Tibial artery (tissue), 4 donors: Measurements from ENCODE around the gene NKD1.

Source experiments
- DNase-seq, 2 donors: peaks; one replicate each; pipeline ENCODE4 v3.0.0-alpha.2; 2019
- H3K27ac ChIP-seq, 2 donors: fragments of 200-600 bp; sonication (generic) in 1 of 2; 1 replicate in 1 of 2; 2 replicates in 1 of 2; pipeline ENCODE4 v1.5.1; 2018 to 2019; ENCODE audit warnings: mild to moderate bottlenecking in 1 of 2
- H3K27me3 ChIP-seq, 2 donors: fragments of 200-600 bp; sonication (generic) in 1 of 2; one replicate each; pipeline versions ENCODE4 v1.5.1 to v1.6.0; 2016 to 2019
- H3K36me3 ChIP-seq, 3 donors: fragments of 200-600 bp; sonication (generic) in 2 of 3; one replicate each; pipeline ENCODE4 v1.5.1; 2016 to 2019; ENCODE audit warnings: mild to moderate bottlenecking in 2 of 3
- H3K4me1 ChIP-seq, 4 donors: fragments of 200-600 bp; sonication (generic) in 2 of 4; 1 replicate in 3 of 4; 2 replicates in 1 of 4; pipeline ENCODE4 v1.5.1; 2016 to 2019
- H3K4me3 ChIP-seq, 2 donors: fragments of 200-600 bp; sonication (generic) in 1 of 2; 1 replicate in 1 of 2; 2 replicates in 1 of 2; pipeline ENCODE4 v1.5.1; 2018 to 2019; ENCODE audit warnings: mild to moderate bottlenecking in 2 of 2
- H3K9me3 ChIP-seq, 3 donors: fragments of 200-600 bp; sonication (generic) in 1 of 3; one replicate each; pipeline ENCODE4 v1.5.1; 2016 to 2019
- CTCF ChIP-seq, 2 experiments: fragments of 200-600 bp in 1 of 2; fragments of 450-650 bp in 1 of 2; IDR thresholded peaks; one replicate each; pipeline ENCODE4 v1.5.1; 2017 to 2019; ENCODE audit warnings: antibody characterized with exemption in 2 of 2, mild to moderate bottlenecking in 1 of 2, moderate library complexity in 1 of 2
- intact Hi-C: fragments of 100-400 bp; cut with DNase I; formaldehyde crosslinking; loops from one replicate; pipeline ENCODE4 v1.15.0; 2023; ENCODE audit warnings: low total_unique reads

The NKD1 gene

DNA sequence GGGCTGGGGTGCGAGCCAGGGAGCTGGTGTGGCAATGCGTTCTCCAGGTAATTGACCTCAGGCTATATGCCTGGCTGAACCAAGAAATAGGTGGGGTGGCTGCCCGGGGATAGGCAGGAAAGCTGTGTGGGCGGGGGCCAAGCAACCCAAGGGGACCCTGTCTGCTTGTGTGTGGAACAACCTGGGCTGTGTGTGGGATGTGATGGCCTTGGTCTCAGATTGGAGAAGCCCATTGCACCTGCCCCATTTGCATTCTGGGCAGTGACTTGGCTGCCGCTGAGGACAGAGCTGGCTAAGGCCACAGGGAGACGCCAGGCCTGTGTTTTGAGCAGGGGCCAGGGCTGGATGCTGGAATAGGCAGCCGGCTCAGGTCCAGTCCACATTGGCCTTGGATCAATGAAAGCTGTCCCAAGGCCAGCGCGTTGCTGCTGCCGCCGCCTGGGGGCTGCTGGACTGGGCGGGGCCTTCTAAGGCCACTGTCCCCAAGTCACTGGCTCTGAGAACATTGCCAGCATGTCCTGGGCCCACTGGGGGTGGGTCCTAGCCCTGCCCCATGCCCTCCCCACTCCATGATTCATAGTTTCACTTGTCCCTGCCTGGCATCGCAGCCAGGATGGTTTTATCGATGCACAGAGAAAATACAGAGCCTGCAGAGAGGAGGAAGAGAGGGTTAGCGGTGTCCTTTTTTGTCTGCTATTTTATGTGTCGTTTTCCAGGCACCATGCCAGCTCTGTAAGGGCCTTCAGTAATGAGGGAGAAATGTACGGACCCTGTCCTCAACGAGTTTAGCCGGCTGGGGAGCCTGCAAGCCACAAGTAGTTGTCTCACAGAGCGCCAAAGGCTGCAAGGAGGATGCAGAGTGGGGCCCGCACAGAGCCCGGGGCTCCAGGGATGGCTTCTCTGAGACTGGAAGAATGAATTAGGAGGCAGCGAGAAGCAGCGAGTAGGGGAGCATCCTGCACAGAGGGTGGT, 43.9 kb downstream of the NKD1 start:
- DNase-seq, result peak; percentile 78 to 97
- H3K9me3 ChIP-seq, result no peaks in the 10 kb centered on the region
- peak overlapping the region; percentile 13 to 23 for H3K4me3 ChIP-seq
- H3K4me1 ChIP-seq, result peaks cover 0 to 31% (median 24%) of the 10 kb centered on the region in 4 donors
- intact Hi-C loops, result no loop called here
- peak overlapping the region; percentile 62 to 68 for H3K27ac ChIP-seq
- peaks cover 0 to 6% (median 0%) of the 10 kb centered on the region in 3 donors for H3K36me3 ChIP-seq
- TF ChIP-seq CTCF (IDR thresholded peaks at IDR 0.05), result peak; percentile 35 to 52
- H3K27me3 ChIP-seq, result no peaks in the 10 kb centered on the region

DNA sequence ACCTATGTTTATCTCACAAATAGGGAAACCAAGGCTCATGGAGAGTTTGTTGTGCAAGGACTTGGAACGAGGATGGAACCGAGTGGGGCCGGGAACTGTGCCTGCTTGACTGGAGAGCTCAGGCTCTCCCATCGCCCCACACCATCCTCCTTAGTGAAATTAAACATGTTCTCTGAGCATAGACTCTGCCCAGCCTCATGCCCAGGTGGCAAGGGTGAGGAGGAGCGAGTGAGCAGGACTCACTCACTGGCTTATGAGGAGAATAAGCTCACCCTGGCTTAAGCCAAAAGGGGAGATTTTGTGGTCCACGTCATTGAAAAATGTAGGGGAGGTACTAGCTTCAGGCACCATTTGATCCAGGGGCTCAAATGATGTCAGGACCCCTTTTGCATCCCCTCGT, 44.8 kb downstream of the NKD1 start:
- Histone ChIP-seq H3K9me3 (no peaks in the 10 kb centered on the region), H3K4me1 (peaks cover 0 to 40% (median 29%) of the 10 kb centered on the region in 4 donors), H3K27ac (peak overlapping the region; percentile 47 to 68), H3K27me3 (no peaks in the 10 kb centered on the region), H3K36me3 (peaks cover 0 to 6% (median 0%) of the 10 kb centered on the region in 3 donors), H3K4me3 (no peak overlapping the region)
- DNase-seq, result no peak
- no peak for TF ChIP-seq CTCF (IDR thresholded peaks at IDR 0.05)
- intact Hi-C loops, result no loop called here

DNA sequence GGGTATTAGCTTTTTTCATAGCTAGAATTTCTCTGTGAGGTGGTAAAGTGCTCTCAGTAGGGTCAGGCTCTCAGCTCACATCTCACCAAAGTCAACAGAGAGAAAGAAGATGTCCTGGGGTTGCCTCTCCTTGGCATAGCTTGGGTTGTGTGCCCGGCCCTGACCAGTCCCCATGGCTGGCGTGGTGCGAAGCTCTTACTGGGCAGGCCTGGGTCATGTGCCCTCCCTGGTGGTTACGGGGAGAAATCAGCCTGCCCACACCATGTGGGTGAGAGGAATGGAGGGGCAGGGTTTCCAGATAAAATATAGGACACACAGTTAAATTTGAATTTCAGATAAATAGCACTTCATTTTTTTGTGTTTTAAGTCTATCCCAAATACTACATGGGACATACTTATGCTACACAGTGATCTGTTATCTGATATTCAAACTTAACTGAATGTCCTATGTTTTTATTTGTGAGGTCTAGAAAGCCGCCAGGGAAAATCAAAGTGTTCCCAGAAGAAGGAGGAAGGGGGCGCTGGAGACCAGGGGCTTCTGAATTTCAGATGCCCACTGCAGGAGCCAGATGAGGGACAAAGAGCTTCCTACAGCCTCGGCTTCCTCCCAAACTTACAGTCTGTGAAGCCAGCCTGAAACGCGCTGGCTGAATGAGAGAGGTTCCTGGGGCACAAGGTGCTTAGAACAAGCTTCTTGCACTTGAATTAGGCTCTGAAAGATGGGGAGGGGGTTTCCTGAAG, 45.4 kb downstream of the NKD1 start:
- Histone ChIP-seq H3K27me3 (no peaks in the 10 kb centered on the region), H3K27ac (peak overlapping the region; percentile 47 to 68), H3K4me3 (no peak overlapping the region), H3K9me3 (no peaks in the 10 kb centered on the region), H3K36me3 (peaks cover 0 to 6% (median 0%) of the 10 kb centered on the region in 3 donors), H3K4me1 (peaks cover 0 to 46% (median 34%) of the 10 kb centered on the region in 4 donors)
- no peak for DNase-seq
- no peak for TF ChIP-seq CTCF (IDR thresholded peaks at IDR 0.05)
- intact Hi-C loops, result no loop called here

- H3K4me1 ChIP-seq, result peaks cover 0 to 56% (median 45%) of the 10 kb centered on the region in 4 donors
Observed at GRCh38 chr16:50594308-50595260, 46.4 kb downstream of the NKD1 start.

More at GRCh38 chr16:50594308-50595260, 46.4 kb downstream of the NKD1 start:
- Histone ChIP-seq H3K4me3 (no peak overlapping the region), H3K9me3 (no peaks in the 10 kb centered on the region), H3K36me3 (peaks cover 0 to 6% (median 0%) of the 10 kb centered on the region in 3 donors), H3K27me3 (no peaks in the 10 kb centered on the region), H3K27ac (no peak overlapping the region)
- no peak for DNase-seq
- no peak for TF ChIP-seq CTCF (IDR thresholded peaks at IDR 0.05)
- intact Hi-C loops, result no loop called here
